GM21367 (cell line): ENCODE results near the gene INSYN2A.

Experiments used
- ATAC-seq: cut with Tn5 transposase; IDR thresholded peaks from one replicate; pipeline ENCODE4 v1.9.1; 2021; ENCODE audit not compliant: unreplicated experiment

Gene INSYN2A

DNA sequence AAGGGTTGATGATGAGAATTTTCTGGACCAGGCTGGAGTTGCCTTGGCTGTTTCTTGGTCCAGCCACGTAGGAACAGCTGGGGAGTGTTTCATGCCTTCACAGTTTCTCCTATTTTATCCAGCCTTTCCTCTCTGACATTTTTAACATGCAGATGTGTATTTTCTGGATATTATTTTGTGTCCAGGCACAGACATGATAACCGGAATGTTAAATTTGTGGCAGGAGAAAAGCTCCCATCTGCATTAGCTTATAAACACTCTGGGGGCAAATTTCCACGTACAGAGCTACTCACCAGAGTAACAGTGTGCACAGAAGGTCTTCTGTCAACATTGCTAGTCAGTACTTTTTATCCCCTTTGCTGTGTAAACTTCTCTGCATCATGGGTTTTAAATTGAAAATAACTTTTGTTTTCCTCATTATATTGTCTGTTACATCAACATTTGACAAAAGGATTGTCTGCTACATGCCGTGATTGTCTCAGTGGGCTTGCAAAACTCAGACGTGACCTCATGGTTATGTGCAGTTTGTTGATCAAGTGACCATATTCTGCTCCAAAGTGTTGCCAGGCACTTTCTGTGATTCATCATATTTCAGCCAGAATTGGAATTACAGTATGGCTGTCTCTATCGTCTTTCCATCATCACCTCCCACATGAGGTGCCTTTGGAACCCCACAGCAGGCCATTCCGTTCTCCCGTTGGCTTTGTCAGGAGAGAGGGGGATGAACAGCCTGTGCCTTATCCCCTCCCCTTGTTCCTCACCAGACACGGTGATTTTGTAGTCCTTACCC, 41.4 kb downstream of the INSYN2A start:
- ATAC-seq: no peak

DNA sequence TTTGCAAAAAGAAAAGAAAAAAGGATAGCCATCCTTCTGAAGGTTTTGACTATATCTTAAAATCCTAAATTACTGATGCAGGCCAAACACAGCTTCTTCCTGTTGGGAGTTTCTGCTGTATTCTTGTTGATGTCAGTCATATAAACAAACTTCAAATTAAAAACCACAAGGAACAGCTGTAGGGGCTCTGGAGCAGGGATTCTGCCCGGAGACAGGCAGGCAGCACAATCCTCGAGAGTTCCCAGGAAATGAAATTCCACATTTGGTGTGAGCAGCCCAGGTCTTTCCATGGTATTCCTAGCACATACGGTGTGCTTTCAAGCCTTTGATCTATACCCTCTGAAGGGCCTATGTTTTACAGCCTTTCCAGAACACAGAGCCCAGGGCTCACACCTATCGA, 43.2 kb downstream of the INSYN2A start:
- ATAC-seq: no peak

DNA sequence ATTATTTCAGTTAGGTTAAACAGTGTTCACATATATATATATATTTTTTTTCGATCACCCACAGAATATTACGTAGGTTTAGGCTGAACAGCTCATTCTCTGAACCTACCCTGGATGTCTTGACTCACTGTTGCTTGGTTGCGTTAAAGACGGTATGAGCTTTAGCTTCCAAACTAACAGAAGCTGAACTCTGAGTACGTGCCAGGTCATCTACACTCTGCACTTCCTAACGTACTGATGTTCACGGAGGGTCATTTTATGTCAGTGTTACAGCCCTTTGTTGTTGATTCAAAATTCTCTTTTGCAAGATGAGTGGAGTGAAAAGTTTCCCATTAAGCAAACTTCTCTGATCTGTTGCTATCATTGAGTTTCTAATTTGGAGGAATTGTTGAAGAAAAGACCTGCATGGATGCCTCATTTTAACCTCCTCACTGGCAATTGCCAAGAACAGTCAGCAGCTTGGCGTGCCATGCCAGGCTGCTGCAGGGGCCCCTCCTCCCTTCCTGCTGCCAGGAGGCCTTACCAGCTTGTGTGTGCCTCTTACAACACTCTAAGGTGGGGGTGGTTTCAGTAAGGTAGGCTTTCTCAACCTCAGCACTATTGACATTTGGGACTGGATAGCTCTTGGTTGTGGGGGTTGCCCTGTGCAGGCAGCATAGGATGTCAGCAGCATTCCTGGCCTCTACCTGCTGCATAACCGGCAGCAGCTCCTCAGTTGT, 44.3 kb downstream of the INSYN2A start:
- ATAC-seq: no peak

DNA sequence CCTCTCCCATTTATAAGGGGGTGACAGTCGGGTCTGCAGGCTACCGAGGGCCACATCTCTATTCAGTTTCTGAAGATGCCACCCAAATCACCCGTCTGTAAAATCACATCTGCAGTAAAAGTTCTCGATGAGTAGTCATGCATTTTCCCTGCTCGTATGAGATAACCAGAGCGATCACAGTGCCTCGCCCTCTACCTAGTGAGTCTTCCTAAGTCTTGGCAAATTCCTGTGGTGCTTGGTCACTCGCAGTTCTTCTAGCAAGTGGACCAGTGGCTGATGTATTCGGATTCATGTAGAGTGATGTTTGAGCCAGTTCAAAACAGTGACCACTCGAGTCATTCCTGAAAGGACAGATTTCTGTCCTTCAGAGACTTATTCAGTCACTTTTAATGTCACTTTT, 44.9 kb downstream of the INSYN2A start:
- no peak for ATAC-seq

DNA sequence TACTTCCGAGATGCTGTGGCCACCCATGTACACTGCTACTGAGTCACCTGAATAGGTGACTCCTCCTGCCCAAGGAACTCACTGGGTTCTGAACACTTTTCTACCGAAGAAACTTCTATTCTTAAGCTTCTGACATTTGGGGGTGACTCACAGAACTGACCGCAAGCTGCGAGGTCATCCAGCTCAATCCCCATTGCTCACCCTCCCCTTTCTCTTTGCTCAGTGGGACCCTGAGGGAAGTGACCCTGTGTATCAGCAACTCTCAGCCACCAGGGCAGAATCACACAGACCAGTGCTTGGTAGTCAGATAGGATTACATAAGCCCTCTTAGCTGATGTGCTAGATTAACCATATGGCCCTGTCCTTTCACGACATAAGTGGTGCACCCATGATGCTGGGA, 46.3 kb downstream of the INSYN2A start:
- ATAC-seq: no peak

DNA sequence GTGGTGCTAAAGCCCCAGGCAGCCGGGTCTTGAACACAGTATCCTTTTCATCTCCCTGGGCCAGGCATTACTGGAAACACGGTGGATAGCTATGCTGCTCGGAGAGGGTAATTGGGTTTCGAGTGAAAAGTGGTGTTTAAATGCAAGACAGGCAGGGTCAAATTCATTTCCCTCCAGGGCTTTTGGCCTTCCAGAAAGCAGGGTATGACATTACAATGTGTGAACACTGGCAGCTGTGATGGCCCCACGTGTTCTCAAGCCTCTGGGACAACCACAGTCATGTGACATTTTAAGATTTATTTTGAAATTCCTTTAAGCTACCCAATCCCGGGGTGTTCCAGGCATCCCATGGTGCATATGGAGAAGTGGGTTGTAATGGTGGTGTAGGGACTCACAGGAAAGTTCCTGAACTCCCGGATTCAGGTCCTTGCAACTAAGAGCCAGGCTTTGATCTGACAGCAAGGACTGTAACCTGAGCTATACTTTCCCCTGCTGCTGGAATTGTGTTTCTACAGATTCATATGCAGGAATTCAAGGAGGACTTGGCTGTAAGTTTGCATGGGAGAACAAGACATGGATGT, 46.8 kb downstream of the INSYN2A start:
- no peak for ATAC-seq

DNA sequence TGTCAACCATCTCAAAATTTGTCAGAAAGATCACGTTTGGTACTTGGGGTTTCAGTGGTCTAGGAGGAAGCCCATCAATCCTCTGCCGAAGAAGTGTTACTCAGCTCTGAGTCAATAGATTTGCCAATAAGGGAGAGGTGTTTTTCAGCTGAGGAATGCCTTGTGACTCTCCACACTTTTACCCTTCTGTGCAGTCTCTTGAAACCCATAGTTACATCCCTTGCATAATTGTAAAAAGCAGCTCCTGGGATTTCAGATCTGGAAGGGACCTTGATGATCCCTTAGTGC, 47.5 kb downstream of the INSYN2A start:
- no peak for ATAC-seq

DNA sequence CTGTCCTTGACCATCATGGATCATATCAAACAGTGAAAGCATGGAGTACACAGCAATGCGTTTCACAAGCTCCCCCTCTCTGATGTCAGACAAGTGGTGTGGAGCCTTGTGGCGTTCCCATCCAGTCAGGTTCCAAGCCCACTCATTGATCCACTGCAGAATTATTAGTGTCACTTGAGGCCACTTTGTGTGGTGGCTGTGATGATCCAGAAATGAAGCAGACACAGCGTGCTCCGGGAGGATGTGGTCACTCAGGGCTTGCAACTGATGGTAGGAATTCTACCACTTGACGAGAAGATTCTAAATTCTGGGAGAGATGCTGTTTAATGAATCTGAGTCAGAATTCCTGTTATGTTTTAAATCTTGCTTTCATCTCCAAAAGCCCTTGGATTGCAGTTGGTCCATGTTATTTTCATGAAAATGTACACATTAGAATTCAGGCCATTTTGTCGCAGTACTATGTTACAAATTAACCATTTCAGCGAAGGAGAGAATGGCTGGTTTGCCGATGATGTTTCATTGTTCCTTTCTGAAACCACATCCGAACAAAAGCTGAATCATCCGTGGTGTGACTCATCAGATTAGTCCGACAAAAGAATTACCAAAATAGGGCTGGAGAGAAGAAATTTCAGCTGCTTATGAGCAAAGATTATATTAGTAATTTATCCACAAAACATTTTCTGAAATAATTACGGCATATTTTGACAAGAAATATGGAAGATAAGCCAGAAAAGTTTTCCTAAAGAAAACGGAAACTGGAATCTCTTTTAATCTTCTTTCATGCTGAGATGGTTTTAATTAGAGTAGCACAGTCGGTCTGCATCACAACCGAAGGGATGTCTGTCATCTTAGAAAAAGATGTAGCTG, 48.1 kb downstream of the INSYN2A start:
- no peak for ATAC-seq

DNA sequence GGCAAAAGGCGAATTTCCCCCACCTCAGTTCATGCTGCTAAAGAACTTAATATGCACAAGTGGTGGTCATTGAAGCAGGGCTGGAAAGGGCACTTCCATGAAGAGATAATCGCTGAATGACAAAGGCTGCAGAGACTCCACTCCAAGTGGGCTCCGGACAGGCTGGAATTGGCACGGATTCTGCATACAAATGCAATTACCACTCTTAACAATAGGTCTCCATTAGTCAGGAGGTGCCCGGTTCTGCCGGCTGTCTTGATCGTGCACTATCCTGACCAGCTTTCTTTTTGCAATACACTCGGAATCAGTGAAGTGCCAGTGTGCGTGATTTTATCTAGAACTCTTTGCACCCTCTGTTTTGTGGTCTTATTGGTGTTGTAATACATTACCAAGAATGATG, 49.7 kb downstream of the INSYN2A start:
- no peak for ATAC-seq
